Stimulated activated CD4-positive, alpha-beta T cell treated with anti-CD3 and anti-CD28 coated beads, Interleukin-12 subunit alpha, Interleukin-12 subunit beta, amount 100 ng/mL, for 4 hours (primary cell): ENCODE measurements around the gene OSTF1.
A peak's percentile ranks its signal among the peaks of the same experiment; 100 is the strongest.

Experiments
- DNase-seq: peaks from one replicate; pipeline ENCODE4 v3.0.0-alpha.2; 2020

Gene OSTF1

GRCh38 chr9:75086541-75087288 is 1.6 kb upstream of the OSTF1 start:
- DNase-seq = no peak

- DNase-seq = peak; percentile 10
Measured at GRCh38 chr9:75087289-75087823, 958 bp upstream of the OSTF1 start.

DNA sequence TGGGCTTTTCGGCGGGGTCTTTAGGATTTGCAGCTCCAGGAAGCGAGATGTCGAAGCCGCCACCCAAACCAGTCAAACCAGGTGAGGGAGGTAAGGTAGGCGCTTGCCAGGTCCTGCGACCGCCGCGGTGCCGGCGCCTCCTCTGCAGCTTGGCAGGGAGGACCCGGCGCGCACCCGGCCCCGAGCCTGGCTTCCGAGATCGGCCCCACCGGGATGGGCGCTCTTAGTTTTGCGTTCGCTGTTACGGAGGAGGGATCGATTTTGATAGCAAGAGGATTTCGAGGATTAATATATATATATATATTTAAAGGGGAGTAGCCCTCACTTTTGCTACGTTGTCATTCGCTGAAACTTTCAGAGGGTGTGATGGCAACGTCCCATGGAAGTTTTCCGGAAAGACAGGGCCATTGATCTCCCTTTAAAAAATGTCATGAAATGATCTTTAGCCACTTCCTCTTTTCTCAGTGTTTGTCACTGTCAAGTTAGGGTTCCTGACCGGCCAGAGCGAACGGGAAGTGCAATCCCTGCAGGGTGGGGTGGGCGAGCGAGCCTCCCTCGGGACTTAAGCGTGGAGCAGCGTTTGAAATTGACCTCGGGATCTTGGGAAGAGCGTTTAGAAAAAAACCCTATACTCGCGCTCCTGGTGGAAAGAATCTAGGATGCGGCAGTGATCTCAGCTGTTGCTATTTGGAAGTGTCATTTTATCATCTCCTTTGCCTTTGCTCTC is 495 bp downstream of the OSTF1 start:
- DNase-seq = peak; percentile 7

- DNase-seq = no peak
Measured at GRCh38 chr9:75089373-75089766, 1.1 kb downstream of the OSTF1 start.

GRCh38 chr9:75090579-75090978 is 2.3 kb downstream of the OSTF1 start:
- DNase-seq = no peak

GRCh38 chr9:75092766-75093165 is 4.5 kb downstream of the OSTF1 start:
- DNase-seq = no peak

DNA sequence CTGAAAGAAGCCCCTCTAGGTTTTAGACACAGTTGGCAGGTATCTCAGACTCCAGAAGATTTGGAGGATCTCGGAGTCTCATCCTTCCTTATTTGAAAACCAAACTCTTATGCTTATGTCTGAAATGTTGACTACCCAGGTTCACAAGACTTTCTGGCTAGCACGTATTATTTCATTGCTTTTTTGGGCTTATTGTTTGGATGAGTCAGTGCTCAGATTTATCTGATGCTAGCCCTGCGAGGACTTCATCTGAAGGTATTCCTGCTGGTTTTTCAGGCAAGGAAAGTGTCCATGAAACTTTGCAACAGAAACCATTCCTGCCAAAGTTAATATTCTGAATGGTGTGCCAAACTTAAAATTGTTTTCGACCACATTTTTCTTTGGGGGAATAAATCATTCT is 8.5 kb downstream of the OSTF1 start:
- no peak for DNase-seq

DNA sequence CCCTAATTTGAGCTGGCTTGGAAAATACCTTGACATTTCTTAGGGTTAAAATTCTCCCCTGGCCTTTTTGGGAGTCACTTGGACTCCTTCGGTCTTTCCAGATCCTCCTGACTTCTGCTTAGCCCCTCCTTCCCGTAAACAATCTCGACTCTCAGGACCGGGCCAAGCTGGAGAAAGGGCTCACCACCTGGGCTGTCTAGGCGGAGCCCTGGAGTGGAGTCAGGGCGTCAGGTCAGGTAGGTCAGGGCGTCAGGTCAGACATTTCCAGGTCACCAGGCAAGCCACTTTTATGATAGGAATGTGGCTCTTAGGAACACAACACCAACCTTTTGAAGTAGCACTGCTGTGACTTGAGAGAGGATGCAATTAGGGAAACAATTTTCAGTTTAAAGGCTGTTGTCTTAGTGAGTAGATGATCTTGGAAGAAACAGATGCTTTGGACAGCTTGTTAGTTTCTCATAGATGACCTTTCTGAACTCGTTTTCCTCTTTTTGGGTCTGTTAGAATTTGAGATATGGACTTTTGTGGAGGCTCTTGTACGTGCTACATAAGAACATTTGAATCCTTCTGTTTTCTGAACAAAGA is 12.8 kb downstream of the OSTF1 start:
- no peak for DNase-seq

- DNase-seq = no peak
Measured at GRCh38 chr9:75102177-75102790, 14.0 kb downstream of the OSTF1 start.

DNA sequence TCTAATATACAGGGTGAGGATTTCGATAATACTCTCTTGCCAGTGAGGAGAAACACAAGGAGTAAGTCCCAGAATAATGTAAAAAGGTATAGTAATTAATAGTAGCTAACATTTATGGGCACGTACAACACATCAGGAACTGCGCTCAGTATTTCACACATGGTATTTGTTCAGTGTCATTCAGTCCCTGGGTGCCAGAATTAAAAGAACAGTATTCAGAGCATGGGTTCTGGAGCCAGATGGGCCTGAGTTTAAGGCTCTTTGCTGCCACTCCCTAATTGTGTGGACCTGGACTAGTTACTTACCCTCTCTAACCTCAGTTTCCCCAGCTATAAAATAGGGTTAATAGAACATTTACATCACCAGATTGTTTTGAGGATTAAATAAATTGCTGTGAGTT is 16.3 kb downstream of the OSTF1 start:
- no peak for DNase-seq

- DNase-seq = no peak
Measured at GRCh38 chr9:75105019-75105540, 16.8 kb downstream of the OSTF1 start.

- no peak for DNase-seq
Measured at GRCh38 chr9:75105841-75106240, 17.5 kb downstream of the OSTF1 start.

GRCh38 chr9:75106857-75107256 is 18.5 kb downstream of the OSTF1 start:
- no peak for DNase-seq

DNA sequence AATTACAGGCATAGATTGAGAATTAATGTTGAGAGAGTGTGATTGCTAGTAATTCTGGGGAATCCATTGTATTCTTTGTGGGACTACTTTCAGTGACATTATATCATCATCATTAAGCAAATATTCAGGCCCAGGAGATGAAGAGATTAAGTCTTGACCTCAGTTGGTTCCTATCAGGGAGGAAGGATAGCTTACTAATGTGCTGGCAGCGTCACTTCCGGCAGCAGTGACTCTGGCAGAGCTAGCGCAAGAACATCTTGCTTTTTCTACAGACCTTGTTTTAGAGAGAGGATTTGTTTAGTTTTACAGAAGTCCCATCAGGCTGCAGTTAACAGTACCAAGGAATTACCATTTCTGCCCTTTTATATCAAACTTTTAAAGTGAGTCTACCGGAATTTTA is 20.3 kb downstream of the OSTF1 start:
- no peak for DNase-seq

- no peak for DNase-seq
Measured at GRCh38 chr9:75109210-75109839, 21.0 kb downstream of the OSTF1 start.

DNA sequence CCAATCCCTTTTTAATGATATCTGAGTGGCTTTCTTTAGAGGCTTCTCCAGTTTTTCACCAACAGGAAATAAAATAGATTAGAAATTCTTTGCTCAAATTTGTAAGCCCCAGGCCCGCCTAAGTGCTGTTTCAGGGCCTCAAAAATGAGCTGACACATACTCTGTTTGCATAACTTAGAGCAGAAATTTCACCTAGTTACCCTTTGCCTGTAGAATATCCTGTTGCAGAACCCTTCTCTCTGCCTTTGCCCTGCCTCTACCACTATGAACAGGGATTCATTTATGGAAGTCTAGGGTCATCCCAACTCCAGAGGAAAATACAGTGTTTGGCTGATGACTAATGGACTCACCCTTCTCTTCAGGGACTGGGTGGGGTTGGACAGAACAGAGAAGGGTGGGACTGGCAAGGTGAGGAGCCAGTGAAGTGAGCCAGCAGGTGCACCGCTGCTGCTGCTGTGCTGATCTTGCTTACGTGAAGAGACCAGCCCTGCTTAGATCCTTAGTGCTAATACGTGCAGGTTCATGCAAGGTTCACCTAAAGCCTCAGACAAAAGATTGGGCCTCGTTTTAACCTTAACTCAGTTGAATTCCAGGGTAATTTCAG is 22.8 kb downstream of the OSTF1 start:
- DNase-seq = no peak

DNA sequence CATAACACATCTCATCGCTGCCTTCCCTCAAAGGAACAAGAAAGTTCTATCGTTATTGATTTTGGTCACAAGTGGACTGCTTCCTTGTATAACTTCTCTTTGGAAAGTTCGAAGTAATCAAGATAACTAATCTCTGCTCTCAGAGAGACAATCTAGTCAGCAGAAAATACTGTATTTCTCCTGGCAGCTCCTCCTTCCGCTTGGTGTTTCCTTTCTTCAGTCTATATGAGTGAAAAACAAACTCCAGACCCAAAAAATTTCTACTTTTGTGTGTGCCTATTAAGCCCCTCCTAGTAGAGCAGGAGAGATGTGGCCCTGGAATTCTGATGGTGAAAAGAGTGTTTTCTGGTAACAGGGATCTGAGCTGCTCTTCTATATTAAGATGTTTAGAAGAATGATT is 24.5 kb downstream of the OSTF1 start:
- DNase-seq = no peak

DNA sequence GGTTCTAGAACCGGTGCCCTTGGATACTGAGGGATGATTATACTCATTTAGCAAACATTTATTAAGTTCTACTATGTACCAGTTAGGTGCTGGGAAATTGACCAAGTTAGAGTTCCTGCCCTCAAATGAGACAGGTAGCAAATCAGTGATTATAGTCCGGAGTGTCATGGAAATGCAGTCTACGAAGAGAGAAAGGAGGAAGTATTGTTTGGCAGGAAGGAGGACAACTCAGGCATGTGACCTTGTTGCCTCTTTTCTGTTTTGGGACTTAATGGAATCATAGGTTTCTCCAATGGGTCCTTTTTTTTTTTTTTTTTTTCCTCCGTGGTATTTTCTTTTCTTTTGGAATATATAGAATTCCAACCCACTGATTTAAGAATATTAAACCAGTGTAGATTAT is 28.0 kb downstream of the OSTF1 start:
- no peak for DNase-seq

DNA sequence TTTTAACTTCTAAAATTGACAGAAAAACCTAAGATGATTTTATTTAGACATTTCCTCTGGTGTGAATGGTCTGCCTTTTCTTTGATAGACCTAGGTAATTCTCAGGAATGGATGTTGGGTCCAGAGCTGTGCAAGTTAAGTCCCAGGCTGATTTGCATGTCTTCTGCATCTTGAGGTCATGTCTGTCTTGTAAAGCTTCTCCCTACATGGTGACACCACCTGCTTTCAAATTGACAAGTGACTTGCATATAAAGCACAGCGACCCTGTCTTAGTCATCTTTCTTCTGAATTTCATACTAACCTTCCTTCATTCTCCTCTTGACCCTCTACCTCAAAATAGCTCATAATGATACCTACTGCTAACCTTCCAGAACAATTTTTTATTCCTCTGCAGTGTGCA is 29.2 kb downstream of the OSTF1 start:
- DNase-seq = no peak

DNA sequence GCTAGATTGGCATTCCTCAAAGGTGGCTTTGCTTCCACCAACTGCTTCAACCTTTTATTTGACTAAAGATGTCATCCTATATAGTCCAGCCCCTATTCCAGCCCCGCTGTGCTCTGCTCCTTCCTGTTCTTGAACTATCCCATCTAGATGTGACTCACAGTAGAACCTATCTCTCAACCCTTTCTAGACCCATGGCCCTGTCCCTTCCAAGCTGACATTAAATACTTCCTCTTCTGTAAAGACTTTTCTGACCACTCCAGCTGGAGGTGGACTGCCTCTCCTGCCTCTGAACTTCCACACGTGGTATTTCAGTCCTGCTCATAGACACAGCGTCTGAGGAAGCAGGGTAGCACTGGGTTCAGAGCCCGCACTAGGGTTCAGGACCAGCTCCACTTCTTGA is 32.4 kb downstream of the OSTF1 start:
- DNase-seq = no peak

DNA sequence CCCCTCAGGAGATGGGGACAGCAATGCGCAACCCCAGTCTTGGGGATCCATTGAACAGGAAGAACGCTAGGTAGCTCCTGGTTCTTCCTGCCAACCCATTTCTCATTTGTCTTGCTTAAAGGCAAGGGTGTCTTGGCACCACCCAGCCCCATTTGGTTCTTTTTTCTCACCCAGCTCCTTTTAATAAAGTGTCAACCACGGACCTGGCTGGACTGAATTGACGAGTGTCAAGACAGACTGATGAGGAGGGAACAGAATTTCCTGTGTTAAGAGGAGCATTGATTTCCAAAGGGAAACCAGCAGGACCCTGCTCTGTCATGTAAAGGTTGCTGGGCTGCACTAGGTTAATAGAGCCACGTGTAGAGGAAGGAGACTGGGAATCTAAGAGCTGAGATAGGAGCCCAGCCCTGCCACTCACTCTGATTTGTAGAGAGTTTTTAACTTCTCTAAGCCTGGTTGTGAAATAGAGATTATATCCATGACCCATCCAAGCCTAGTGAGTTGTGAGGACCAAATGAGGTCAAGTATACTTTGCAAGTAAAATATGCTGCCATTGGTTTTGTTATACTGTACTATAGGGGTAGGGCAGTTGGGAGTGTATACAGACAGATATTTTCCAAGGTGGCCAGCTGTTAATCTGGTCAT is 33.7 kb downstream of the OSTF1 start:
- DNase-seq = no peak

DNA sequence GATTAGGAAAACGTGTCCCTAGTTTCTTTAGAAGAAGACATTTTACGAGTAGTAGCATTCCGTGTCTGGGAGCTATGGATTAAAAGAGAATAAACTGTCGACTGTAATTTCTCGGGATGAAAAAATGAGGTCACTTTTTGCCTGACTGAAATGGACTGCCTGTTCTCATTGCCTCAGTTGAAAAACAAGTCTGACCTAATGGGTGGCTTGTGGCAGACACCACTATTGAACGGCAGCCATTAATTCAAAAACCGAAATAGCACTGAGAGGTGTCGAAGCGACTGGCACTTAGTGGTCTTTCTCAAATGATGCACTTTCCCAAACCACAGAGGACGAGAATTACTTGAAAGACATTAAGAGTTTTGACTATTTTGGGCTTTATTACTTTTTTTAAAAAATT is 35.4 kb downstream of the OSTF1 start:
- DNase-seq = no peak
